ENCODE data around the gene RAB13. TPM values are rescaled to one million over a fixed set of nuclear protein-coding genes. Genes with fewer than 3 reads are reported as not detected.
A peak's percentile ranks its signal among the peaks of the same experiment; 100 is the strongest.

Gene RAB13
- total RNA-seq, 1 experiment from 2014 or later = 70.6 TPM

GRCh38 chr1:153959454-153959853, 26.7 kb downstream of the RAB13 start:
- Histone ChIP-seq H3K27ac (ENCODE audit: low read length) (peak overlapping the region; percentile 86; the same call in 1 of the 2 replicates), H3K4me3 (ENCODE audit: low read depth in 2 of 2, low read length in 2 of 2) (no peak overlapping the region), H3K27me3 (ENCODE audit: control insufficient read depth, insufficient read depth, low read length) (no peaks in the 10 kb centered on the region), H3K9me3 (ENCODE audit: control insufficient read depth, insufficient read depth, low read depth, low read length) (no peaks in the 10 kb centered on the region), H3K4me1 (ENCODE audit: control insufficient read depth, insufficient read depth, low read length) (peaks cover 32% of the 10 kb centered on the region), H3K36me3 (ENCODE audit: control insufficient read depth, insufficient read depth, low read length) (no peaks in the 10 kb centered on the region; the same call in 1 of the 2 replicates)
- POLR2A ChIA-PET = no interaction called here
- TF ChIP-seq REST (IDR thresholded peaks at IDR 0.05; ENCODE audit: insufficient read depth in 1 of 2, low read depth in 2 of 2, low read length in 1 of 2) (no peak), POLR2AphosphoS5 (IDR thresholded peaks at IDR 0.05; ENCODE audit: low read depth, low read length) (no peak), TCF7L2 (IDR thresholded peaks at IDR 0.05; ENCODE audit: low read depth, low read length) (no peak), SIN3A (IDR thresholded peaks at IDR 0.05; ENCODE audit: borderline replicate concordance, insufficient read depth, low read depth, low read length) (no peak), CTCF (IDR thresholded peaks at IDR 0.05) (no peak)
- BruUV-seq (replicated peaks) = TSS peak; percentile 33
- in situ Hi-C loops (cut with HindIII; ENCODE audit: low pct_unique_long_range_greater_than_20kb, low sequenced_read_pairs) = no loop called here
- CTCF ChIA-PET = no interaction called here
- ATAC-seq (no peak), DNase-seq (ENCODE audit: low read depth, low spot score) (no peak)
- intact Hi-C loops (cut with micrococcal nuclease; ENCODE audit: unreplicated experiment) = no loop called here

- Histone ChIP-seq H3K4me1 (ENCODE audit: control insufficient read depth, insufficient read depth, low read length) (peaks cover 32% of the 10 kb centered on the region), H3K9me3 (ENCODE audit: control insufficient read depth, insufficient read depth, low read depth, low read length) (no peaks in the 10 kb centered on the region), H3K4me3 (ENCODE audit: low read depth in 2 of 2, low read length in 2 of 2) (peak overlapping the region; percentile 31 to 80; a peak in 3 of 4 replicates), H3K36me3 (ENCODE audit: control insufficient read depth, insufficient read depth, low read length) (no peaks in the 10 kb centered on the region; the same call in 1 of the 2 replicates), H3K27ac (ENCODE audit: low read length) (peak overlapping the region; percentile 86), H3K27me3 (ENCODE audit: control insufficient read depth, insufficient read depth, low read length) (no peaks in the 10 kb centered on the region)
- DNase-seq (ENCODE audit: low read depth, low spot score) (no peak), ATAC-seq (no peak)
- in situ Hi-C loops (cut with HindIII; ENCODE audit: low pct_unique_long_range_greater_than_20kb, low sequenced_read_pairs) (no loop called here), intact Hi-C loops (cut with micrococcal nuclease; ENCODE audit: unreplicated experiment) (no loop called here)
- BruUV-seq (replicated peaks) = no TSS peak
- CTCF ChIA-PET = no interaction called here
- POLR2A ChIA-PET = interaction anchor here (0.6 kb wide), 1 partner anchor 13 kb away, joined by 3 read pairs; the partner anchor contains the start of gene DENND4B
- TF ChIP-seq TCF7L2 (IDR thresholded peaks at IDR 0.05; ENCODE audit: low read depth, low read length) (no peak), SIN3A (IDR thresholded peaks at IDR 0.05; ENCODE audit: borderline replicate concordance, insufficient read depth, low read depth, low read length) (no peak)
Observed at GRCh38 chr1:153958961-153959260, 27.2 kb downstream of the RAB13 start.

DNA sequence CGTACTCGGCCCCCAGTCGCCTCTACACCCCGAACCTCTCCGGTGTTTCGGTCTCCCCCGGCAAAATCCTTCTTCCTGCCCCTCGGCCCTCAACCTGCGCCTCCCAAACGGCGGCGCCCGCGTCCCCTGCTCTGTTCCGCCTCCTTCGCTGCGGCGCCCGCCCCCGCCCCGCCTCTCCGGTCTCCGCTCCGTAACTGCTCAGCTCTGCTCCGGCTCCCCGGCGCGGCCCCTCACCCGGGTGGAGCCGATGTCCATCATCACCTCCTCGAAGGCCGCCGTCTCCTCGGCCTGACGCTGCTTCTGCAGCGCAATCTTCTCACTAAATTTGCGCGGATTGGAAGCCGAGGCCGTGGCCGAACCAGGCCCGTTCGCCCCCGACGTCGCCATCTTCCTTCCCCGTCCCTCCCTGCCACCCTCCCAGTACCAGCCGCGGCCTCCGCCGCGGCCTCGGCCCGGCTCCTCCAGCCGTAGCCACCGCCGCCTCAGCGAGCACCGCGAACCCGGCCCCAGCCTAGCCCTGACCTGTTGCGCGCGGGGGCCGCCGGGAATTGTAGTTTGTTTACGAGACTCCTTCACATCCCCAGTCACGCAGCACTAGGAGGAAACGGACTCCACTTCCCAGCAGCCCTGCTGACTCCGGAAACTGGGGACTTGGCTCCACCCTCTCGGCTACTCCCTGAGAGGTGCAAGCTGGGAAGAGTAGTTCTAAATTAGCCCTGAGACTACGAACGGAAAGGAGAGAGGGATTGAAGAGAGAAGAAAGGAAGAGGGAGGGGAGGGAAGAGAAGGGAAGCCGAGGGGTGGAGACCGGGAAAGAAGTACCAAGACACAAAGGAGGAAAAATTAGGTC, 27.8 kb downstream of the RAB13 start, which contains the start of gene CRTC2:
Gene CRTC2, minus strand, starts transcription at position 502 of the 850 bp plus-strand sequence. Its CDS starts 115 bp downstream, at position 387.
- TF ChIP-seq TCF7L2 (IDR thresholded peaks at IDR 0.05; ENCODE audit: low read depth, low read length) (no peak), SIN3A (IDR thresholded peaks at IDR 0.05; ENCODE audit: borderline replicate concordance, insufficient read depth, low read depth, low read length) (0 out of 2 replicates have a peak, but pooled peaks have one; percentile 32), CTCF (IDR thresholded peaks at IDR 0.05) (no peak), POLR2AphosphoS5 (IDR thresholded peaks at IDR 0.05; ENCODE audit: low read depth, low read length) (peak; percentile 63; the same call in 1 of the 2 replicates), REST (IDR thresholded peaks at IDR 0.05; ENCODE audit: insufficient read depth in 1 of 2, low read depth in 2 of 2, low read length in 1 of 2) (0 out of 4 replicates have a peak, but pooled peaks of 1 of the 2 experiments have one; percentile 40)
- POLR2A ChIA-PET = interaction anchor here (0.6 kb wide), 2 partner anchors 12 to 135 kb away, joined by 3 to 4 read pairs; partner anchors contain the start of gene DENND4B
- intact Hi-C loops (cut with micrococcal nuclease; ENCODE audit: unreplicated experiment) = no loop called here

More for the DNA sequence above, 27.8 kb downstream of the RAB13 start, which contains the start of gene CRTC2:
- CTCF ChIA-PET = interaction anchor here (0.6 kb wide), 1 partner anchor 38 kb away, joined by 3 read pairs; no protein-coding TSS in a partner anchor
- ATAC-seq = peak; percentile 90
- no TSS peak for BruUV-seq (replicated peaks)
- H3K9me3 ChIP-seq (ENCODE audit: control insufficient read depth, insufficient read depth, low read depth, low read length) = no peaks in the 10 kb centered on the region
- DNase-seq (ENCODE audit: low read depth, low spot score) = peak; percentile 97
- H3K4me3 ChIP-seq (ENCODE audit: low read depth in 2 of 2, low read length in 2 of 2) = peak within 1 kb of the TSS; percentile 80 to 98
- no peaks in the 10 kb centered on the region for H3K27me3 ChIP-seq (ENCODE audit: control insufficient read depth, insufficient read depth, low read length)
- in situ Hi-C loops (cut with HindIII; ENCODE audit: low pct_unique_long_range_greater_than_20kb, low sequenced_read_pairs) = no loop called here
- peaks cover 32% of the 10 kb centered on the region for H3K4me1 ChIP-seq (ENCODE audit: control insufficient read depth, insufficient read depth, low read length)
- H3K27ac ChIP-seq (ENCODE audit: low read length) = peak within 1 kb of the TSS; percentile 86
- H3K36me3 ChIP-seq (ENCODE audit: control insufficient read depth, insufficient read depth, low read length) = no peaks in the 10 kb centered on the region; the same call in 1 of the 2 replicates
